SIG-M5 treated with dmso at 0.1 percent for 504 hours (cell line): ENCODE data around the gene C11orf21.
"Not testable (repeated sequence)": the region's sequence is repeated elsewhere in the genome, so short reads cannot be mapped to it uniquely, and the experiment has no call there.

ENCODE experiments used
- DNase-seq: peaks from one replicate; lab custom pipeline; 2025; ENCODE audit not compliant: unreplicated experiment; lab: John Stamatoyannopoulos, UW

C11orf21 gene

GRCh38 chr11:2297623-2298030, 4.1 kb downstream of the C11orf21 start:
- DNase-seq = no peak

GRCh38 chr11:2296913-2297622, 4.7 kb downstream of the C11orf21 start:
- DNase-seq = no peak

GRCh38 chr11:2295971-2296912, 5.5 kb downstream of the C11orf21 start:
- no peak for DNase-seq

GRCh38 chr11:2294926-2295290, 6.8 kb downstream of the C11orf21 start:
- DNase-seq = no peak

- no peak for DNase-seq
These were observed 7.5 kb downstream of the C11orf21 start for GRCh38 chr11:2293984-2294925.

GRCh38 chr11:2293531-2293971, 8.2 kb downstream of the C11orf21 start:
- no peak for DNase-seq

- no peak for DNase-seq
These were observed 11.3 kb downstream of the C11orf21 start for GRCh38 chr11:2290351-2290841.

- DNase-seq = no peak
These were observed 11.9 kb downstream of the C11orf21 start for GRCh38 chr11:2289859-2290258.

GRCh38 chr11:2289350-2289749, 12.4 kb downstream of the C11orf21 start:
- DNase-seq = no peak

GRCh38 chr11:2287091-2287490, 14.6 kb downstream of the C11orf21 start:
- no peak for DNase-seq

GRCh38 chr11:2286350-2286749, 15.4 kb downstream of the C11orf21 start:
- not testable (repeated sequence) for DNase-seq

GRCh38 chr11:2280208-2280607, 21.5 kb downstream of the C11orf21 start:
- no peak for DNase-seq

GRCh38 chr11:2277933-2278523, 23.7 kb downstream of the C11orf21 start:
- DNase-seq = no peak

- DNase-seq = no peak
These were observed 24.7 kb downstream of the C11orf21 start for GRCh38 chr11:2277008-2277346.

GRCh38 chr11:2276280-2277007, 25.3 kb downstream of the C11orf21 start:
- DNase-seq = no peak

GRCh38 chr11:2275334-2276279, 26.1 kb downstream of the C11orf21 start:
- DNase-seq = no peak

- DNase-seq = no peak
These were observed 27.9 kb downstream of the C11orf21 start for GRCh38 chr11:2273771-2274170.

- DNase-seq = no peak
These were observed 28.4 kb downstream of the C11orf21 start for GRCh38 chr11:2273311-2273710.

GRCh38 chr11:2272946-2273280, 28.8 kb downstream of the C11orf21 start:
- no peak for DNase-seq
